Left ventricle myocardium inferior (tissue), 1 donor: ENCODE measurements around the gene ZNF831. TPM values are rescaled to one million over a fixed set of nuclear protein-coding genes. Genes with fewer than 3 reads are reported as not detected.

Source experiments
- DNase-seq: peaks from one replicate; pipeline ENCODE4 v3.0.0-alpha.2; 2020
- H3K27ac ChIP-seq: fragments of 200-600 bp; replicated peaks from 2 replicates; pipeline ENCODE4 v1.8.0; 2021
- H3K27me3 ChIP-seq: fragments of 200-600 bp; 2 replicates; pipeline ENCODE4 v1.8.0; 2021; ENCODE audit warnings: low read depth
- H3K36me3 ChIP-seq: fragments of 200-600 bp; 2 replicates; pipeline ENCODE4 v1.8.0; 2021
- H3K4me1 ChIP-seq: fragments of 200-600 bp; 2 replicates; pipeline ENCODE4 v1.8.0; 2021
- H3K4me3 ChIP-seq: fragments of 200-600 bp; 2 replicates; pipeline ENCODE4 v1.8.0; 2021; ENCODE audit warnings: mild to moderate bottlenecking, moderate library complexity
- H3K9me3 ChIP-seq: fragments of 200-600 bp; replicated peaks from 2 replicates; pipeline ENCODE4 v1.8.0; 2021
- intact Hi-C: fragments of 100-400 bp; cut with micrococcal nuclease; formaldehyde crosslinking; loops from one replicate; pipeline ENCODE4 v1.11.0; 2022
- total RNA-seq: library from RNA; stranded (reverse); fragmentation: NEBNext Ultra II Directional; extraction: Animal tissue kit (Norgen Biotek cat#: 25700); gene quantifications from one replicate; pipeline ENCODE4 v1.2.1, GENCODE V29; 2021
- TF ChIP-seq, protein P1 (sequence below): fragments of 200-600 bp; IDR thresholded peaks from 2 replicates; pipeline ENCODE4 v1.8.0; 2021; ENCODE audit warnings: antibody characterized with exemption, mild to moderate bottlenecking, borderline replicate concordance
- donor health status: DM: no; HTN: yes; CAD: no; lungs with severe emphysema.

ZNF831 gene
- total RNA-seq, 1 donor from 2014 or later = 0.05 TPM

DNA sequence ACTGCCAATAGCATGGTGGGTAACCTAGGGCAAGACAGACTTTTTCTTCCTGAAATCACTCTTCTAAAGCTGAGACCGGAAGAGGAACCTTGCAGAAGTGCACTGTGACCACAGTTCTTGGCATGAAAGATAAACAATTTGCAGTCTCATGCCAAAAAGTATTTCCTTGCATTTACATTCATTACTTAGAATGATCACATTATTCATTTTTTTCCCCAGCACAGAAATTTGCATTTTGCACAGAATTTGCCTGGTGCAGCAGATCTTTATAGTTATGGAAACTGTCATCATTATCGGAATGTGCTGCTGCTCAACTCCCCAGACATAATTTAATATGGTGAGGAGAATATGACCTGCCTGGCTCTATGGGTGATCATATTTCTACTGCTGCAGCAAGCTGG, 94.6 kb downstream of the ZNF831 start:
- H3K4me1 ChIP-seq = no peaks in the 10 kb centered on the region
- no peaks in the 10 kb centered on the region for H3K9me3 ChIP-seq
- no peaks in the 10 kb centered on the region for H3K36me3 ChIP-seq
- no peak for DNase-seq
- no peak overlapping the region for H3K27ac ChIP-seq
- TF ChIP-seq, protein P1, sequence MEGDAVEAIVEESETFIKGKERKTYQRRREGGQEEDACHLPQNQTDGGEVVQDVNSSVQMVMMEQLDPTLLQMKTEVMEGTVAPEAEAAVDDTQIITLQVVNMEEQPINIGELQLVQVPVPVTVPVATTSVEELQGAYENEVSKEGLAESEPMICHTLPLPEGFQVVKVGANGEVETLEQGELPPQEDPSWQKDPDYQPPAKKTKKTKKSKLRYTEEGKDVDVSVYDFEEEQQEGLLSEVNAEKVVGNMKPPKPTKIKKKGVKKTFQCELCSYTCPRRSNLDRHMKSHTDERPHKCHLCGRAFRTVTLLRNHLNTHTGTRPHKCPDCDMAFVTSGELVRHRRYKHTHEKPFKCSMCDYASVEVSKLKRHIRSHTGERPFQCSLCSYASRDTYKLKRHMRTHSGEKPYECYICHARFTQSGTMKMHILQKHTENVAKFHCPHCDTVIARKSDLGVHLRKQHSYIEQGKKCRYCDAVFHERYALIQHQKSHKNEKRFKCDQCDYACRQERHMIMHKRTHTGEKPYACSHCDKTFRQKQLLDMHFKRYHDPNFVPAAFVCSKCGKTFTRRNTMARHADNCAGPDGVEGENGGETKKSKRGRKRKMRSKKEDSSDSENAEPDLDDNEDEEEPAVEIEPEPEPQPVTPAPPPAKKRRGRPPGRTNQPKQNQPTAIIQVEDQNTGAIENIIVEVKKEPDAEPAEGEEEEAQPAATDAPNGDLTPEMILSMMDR = no peak
- intact Hi-C loops = no loop called here
- no peak overlapping the region for H3K4me3 ChIP-seq
- H3K27me3 ChIP-seq = peaks cover 96% of the 10 kb centered on the region

GRCh38 chr20:59259946-59260345, 96.3 kb downstream of the ZNF831 start:
- H3K27me3 ChIP-seq = peaks cover 96% of the 10 kb centered on the region
- intact Hi-C loops = no loop called here

GRCh38 chr20:59265298-59265697, 101.7 kb downstream of the ZNF831 start:
- no peaks in the 10 kb centered on the region for H3K9me3 ChIP-seq
- intact Hi-C loops = no loop called here

More at GRCh38 chr20:59259946-59260345, 96.3 kb downstream of the ZNF831 start:
- no peaks in the 10 kb centered on the region for H3K36me3 ChIP-seq
- TF ChIP-seq, protein P1 = no peak
- H3K4me3 ChIP-seq = no peak overlapping the region
- no peak overlapping the region for H3K27ac ChIP-seq
- no peaks in the 10 kb centered on the region for H3K4me1 ChIP-seq
- H3K9me3 ChIP-seq = no peaks in the 10 kb centered on the region
- no peak for DNase-seq

GRCh38 chr20:59268870-59269269, 105.2 kb downstream of the ZNF831 start:
- Histone ChIP-seq H3K27ac (no peak overlapping the region), H3K4me3 (no peak overlapping the region), H3K9me3 (no peaks in the 10 kb centered on the region), H3K27me3 (peaks cover 99% of the 10 kb centered on the region), H3K4me1 (no peaks in the 10 kb centered on the region), H3K36me3 (no peaks in the 10 kb centered on the region)
- TF ChIP-seq, protein P1 = no peak
- intact Hi-C loops = no loop called here
- DNase-seq = no peak

More at GRCh38 chr20:59265298-59265697, 101.7 kb downstream of the ZNF831 start:
- DNase-seq = no peak
- no peaks in the 10 kb centered on the region for H3K36me3 ChIP-seq
- H3K27ac ChIP-seq = no peak overlapping the region
- TF ChIP-seq, protein P1 = no peak
- H3K4me3 ChIP-seq = no peak overlapping the region
- H3K4me1 ChIP-seq = no peaks in the 10 kb centered on the region
- H3K27me3 ChIP-seq = peaks cover 95% of the 10 kb centered on the region

GRCh38 chr20:59269411-59270025, 105.9 kb downstream of the ZNF831 start:
- Histone ChIP-seq H3K9me3 (no peaks in the 10 kb centered on the region), H3K27me3 (peaks cover 99% of the 10 kb centered on the region), H3K36me3 (no peaks in the 10 kb centered on the region), H3K27ac (no peak overlapping the region), H3K4me3 (no peak overlapping the region), H3K4me1 (no peaks in the 10 kb centered on the region)
- TF ChIP-seq, protein P1 = no peak
- intact Hi-C loops = no loop called here
- no peak for DNase-seq
